HEK293 (cell line): ENCODE data around the gene LTC4S.

Source experiments
- BCL11A ChIP-seq: fragments of 450-650 bp; formaldehyde crosslinking; IDR thresholded peaks from 2 replicates; pipeline ENCODE4 v1.5.1; 2016; ENCODE audit warnings: low read depth, missing biosample characterization, missing genetic modification characterization
- SP2 ChIP-seq: fragments of 450-650 bp; formaldehyde crosslinking; IDR thresholded peaks from 2 replicates; pipeline ENCODE4 v1.5.1; 2016; ENCODE audit warnings: missing biosample characterization, missing genetic modification characterization
- ZNF133 ChIP-seq: fragments of 450-650 bp; formaldehyde crosslinking; IDR thresholded peaks from 2 replicates; pipeline ENCODE4 v1.5.1; 2016; ENCODE audit warnings: missing biosample characterization, missing genetic modification characterization
- ZNF350 ChIP-seq: fragments of 450-650 bp; formaldehyde crosslinking; IDR thresholded peaks from 2 replicates; pipeline ENCODE4 v1.5.0; 2017; ENCODE audit warnings: missing biosample characterization, mild to moderate bottlenecking, missing genetic modification characterization
- ZNF354C ChIP-seq: fragments of 450-650 bp; formaldehyde crosslinking; IDR thresholded peaks from 2 replicates; pipeline ENCODE4 v1.5.1; 2016; ENCODE audit warnings: missing biosample characterization, missing genetic modification characterization, low read depth, borderline replicate concordance
- ZNF521 ChIP-seq: fragments of 450-650 bp; formaldehyde crosslinking; IDR thresholded peaks from 2 replicates; pipeline ENCODE4 v1.5.1; 2017; ENCODE audit warnings: missing biosample characterization, mild to moderate bottlenecking, missing genetic modification characterization
- ZNF777 ChIP-seq: fragments of 450-650 bp; formaldehyde crosslinking; IDR thresholded peaks from 2 replicates; pipeline ENCODE4 v1.5.1; 2017; ENCODE audit warnings: missing biosample characterization, missing genetic modification characterization, borderline replicate concordance
- TF ChIP-seq, protein P1 (sequence below): fragments of 450-650 bp; formaldehyde crosslinking; IDR thresholded peaks from 2 replicates; pipeline ENCODE4 v1.5.1; 2016; ENCODE audit warnings: missing biosample characterization, missing genetic modification characterization
- TF ChIP-seq, protein P2 (sequence below): fragments of 450-650 bp; formaldehyde crosslinking; IDR thresholded peaks from 2 replicates; pipeline ENCODE4 v1.5.1; 2016; ENCODE audit warnings: missing biosample characterization, missing genetic modification characterization
- TF ChIP-seq, protein P3 (sequence below): fragments of 450-650 bp; formaldehyde crosslinking; IDR thresholded peaks from 2 replicates; pipeline ENCODE4 v1.5.1; 2016; ENCODE audit warnings: missing biosample characterization, missing genetic modification characterization
- TF ChIP-seq, protein P4 (sequence below): fragments of 450-650 bp; formaldehyde crosslinking; IDR thresholded peaks from 2 replicates; pipeline ENCODE4 v1.5.1; 2016; ENCODE audit warnings: missing biosample characterization, missing genetic modification characterization

DNA sequence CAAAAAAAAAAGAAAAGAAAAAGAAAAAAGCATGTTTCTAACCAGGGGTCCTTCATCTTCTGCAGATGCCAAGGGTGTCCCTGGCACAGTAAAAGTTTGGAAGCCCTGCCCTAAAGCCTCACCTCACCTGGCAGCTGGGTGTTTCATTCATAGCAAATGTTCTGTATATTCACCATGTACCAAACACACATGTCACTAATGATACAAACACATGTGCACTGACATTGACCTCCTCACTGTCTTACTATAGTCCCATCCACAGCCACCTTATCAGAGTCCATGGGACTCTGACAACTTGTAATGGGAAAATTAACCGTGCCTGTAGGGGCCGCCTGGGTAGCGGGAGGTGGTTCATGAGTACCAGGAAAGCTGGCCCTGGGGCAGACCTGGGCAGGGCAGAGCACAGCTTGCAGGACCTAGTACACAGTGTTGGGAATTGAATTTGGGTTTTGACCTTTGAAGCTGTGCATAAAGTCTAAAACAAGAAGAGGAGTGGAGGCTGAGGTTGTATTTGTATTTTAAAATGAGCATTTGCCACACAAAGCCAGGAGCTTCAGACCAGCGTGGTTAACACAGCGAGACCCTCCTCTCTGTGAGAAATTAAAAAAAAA, 19.3 kb downstream of the LTC4S start:
- TF ChIP-seq, protein P1, sequence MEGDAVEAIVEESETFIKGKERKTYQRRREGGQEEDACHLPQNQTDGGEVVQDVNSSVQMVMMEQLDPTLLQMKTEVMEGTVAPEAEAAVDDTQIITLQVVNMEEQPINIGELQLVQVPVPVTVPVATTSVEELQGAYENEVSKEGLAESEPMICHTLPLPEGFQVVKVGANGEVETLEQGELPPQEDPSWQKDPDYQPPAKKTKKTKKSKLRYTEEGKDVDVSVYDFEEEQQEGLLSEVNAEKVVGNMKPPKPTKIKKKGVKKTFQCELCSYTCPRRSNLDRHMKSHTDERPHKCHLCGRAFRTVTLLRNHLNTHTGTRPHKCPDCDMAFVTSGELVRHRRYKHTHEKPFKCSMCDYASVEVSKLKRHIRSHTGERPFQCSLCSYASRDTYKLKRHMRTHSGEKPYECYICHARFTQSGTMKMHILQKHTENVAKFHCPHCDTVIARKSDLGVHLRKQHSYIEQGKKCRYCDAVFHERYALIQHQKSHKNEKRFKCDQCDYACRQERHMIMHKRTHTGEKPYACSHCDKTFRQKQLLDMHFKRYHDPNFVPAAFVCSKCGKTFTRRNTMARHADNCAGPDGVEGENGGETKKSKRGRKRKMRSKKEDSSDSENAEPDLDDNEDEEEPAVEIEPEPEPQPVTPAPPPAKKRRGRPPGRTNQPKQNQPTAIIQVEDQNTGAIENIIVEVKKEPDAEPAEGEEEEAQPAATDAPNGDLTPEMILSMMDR (tag by site-specific recombination) = no peak
- TF ChIP-seq ZNF133 (no peak), BCL11A (tag by site-specific recombination) (no peak), SP2 (tag by site-specific recombination) (no peak), ZNF350 (tag by site-specific recombination) (no peak), ZNF354C (tag by site-specific recombination) (no peak), ZNF777 (tag by site-specific recombination) (no peak), ZNF521 (tag by site-specific recombination) (no peak)
- TF ChIP-seq, protein P2, sequence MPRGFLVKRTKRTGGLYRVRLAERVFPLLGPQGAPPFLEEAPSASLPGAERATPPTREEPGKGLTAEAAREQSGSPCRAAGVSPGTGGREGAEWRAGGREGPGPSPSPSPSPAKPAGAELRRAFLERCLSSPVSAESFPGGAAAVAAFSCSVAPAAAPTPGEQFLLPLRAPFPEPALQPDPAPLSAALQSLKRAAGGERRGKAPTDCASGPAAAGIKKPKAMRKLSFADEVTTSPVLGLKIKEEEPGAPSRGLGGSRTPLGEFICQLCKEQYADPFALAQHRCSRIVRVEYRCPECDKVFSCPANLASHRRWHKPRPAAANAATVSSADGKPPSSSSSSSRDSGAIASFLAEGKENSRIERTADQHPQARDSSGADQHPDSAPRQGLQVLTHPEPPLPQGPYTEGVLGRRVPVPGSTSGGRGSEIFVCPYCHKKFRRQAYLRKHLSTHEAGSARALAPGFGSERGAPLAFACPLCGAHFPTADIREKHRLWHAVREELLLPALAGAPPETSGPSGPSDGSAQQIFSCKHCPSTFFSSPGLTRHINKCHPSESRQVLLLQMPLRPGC (tag by site-specific recombination) = no peak
- TF ChIP-seq, protein P3, sequence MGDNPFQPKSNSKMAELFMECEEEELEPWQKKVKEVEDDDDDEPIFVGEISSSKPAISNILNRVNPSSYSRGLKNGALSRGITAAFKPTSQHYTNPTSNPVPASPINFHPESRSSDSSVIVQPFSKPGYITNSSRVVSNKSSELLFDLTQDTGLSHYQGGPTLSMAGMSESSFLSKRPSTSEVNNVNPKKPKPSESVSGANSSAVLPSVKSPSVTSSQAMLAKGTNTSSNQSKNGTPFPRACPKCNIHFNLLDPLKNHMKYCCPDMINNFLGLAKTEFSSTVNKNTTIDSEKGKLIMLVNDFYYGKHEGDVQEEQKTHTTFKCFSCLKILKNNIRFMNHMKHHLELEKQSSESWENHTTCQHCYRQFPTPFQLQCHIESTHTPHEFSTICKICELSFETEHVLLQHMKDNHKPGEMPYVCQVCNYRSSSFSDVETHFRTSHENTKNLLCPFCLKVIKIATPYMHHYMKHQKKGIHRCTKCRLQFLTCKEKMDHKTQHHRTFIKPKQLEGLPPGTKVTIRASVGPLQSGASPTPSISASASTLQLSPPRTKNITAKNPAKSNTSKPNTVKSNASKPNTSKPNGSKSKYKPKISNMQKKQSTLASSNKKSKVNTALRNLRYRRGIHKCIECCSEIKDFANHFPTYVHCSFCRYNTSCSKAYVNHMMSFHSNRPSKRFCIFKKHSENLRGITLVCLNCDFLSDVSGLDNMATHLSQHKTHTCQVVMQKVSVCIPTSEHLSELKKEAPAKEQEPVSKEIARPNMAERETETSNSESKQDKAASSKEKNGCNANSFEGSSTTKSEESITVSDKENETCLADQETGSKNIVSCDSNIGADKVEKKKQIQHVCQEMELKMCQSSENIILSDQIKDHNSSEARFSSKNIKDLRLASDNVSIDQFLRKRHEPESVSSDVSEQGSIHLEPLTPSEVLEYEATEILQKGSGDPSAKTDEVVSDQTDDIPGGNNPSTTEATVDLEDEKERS = no peak
- TF ChIP-seq, protein P4, sequence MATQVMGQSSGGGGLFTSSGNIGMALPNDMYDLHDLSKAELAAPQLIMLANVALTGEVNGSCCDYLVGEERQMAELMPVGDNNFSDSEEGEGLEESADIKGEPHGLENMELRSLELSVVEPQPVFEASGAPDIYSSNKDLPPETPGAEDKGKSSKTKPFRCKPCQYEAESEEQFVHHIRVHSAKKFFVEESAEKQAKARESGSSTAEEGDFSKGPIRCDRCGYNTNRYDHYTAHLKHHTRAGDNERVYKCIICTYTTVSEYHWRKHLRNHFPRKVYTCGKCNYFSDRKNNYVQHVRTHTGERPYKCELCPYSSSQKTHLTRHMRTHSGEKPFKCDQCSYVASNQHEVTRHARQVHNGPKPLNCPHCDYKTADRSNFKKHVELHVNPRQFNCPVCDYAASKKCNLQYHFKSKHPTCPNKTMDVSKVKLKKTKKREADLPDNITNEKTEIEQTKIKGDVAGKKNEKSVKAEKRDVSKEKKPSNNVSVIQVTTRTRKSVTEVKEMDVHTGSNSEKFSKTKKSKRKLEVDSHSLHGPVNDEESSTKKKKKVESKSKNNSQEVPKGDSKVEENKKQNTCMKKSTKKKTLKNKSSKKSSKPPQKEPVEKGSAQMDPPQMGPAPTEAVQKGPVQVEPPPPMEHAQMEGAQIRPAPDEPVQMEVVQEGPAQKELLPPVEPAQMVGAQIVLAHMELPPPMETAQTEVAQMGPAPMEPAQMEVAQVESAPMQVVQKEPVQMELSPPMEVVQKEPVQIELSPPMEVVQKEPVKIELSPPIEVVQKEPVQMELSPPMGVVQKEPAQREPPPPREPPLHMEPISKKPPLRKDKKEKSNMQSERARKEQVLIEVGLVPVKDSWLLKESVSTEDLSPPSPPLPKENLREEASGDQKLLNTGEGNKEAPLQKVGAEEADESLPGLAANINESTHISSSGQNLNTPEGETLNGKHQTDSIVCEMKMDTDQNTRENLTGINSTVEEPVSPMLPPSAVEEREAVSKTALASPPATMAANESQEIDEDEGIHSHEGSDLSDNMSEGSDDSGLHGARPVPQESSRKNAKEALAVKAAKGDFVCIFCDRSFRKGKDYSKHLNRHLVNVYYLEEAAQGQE = no peak
